Choroid plexus epithelial cell (primary cell): Measurements from ENCODE around the gene ITGB1.
A peak's percentile ranks its signal among the peaks of the same experiment; 100 is the strongest.

ENCODE experiments used
- DNase-seq: peaks from one replicate; pipeline ENCODE4 v3.0.0-alpha.2; 2010; ENCODE audit warnings: low read depth
- H3K4me3 ChIP-seq: 2 replicates; pipeline ENCODE4 v1.5.1; 2011; ENCODE audit warnings: low read depth, mild to moderate bottlenecking, control low read depth, low read length, moderate library complexity
- TF ChIP-seq, protein P1 (sequence below): conservative IDR thresholded peaks from 2 replicates; pipeline ENCODE4 v1.5.1; 2011; ENCODE audit warnings: low read depth, mild to moderate bottlenecking, control low read depth, inconsistent platforms, low read length, moderate library complexity

The ITGB1 gene

DNA sequence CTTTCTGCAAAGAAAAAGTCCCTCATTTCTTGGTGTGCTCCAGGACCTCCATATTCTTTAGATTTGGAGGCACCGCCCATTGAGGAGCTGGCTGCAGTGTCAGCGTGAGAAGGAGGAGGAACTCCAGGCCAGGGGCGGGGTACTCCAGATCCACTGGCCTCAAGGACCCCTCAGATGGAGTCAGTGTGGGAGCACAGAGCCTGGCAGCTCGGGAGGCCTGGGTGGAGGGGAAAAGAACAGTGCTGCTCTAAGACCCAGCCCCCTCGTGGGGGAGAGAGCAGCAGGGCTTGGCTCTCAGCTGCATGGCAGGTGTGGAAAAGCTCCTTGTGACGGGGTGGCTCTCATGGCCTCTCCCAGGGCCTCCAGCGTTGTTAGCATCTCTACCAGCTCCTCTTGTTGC, 70.5 kb downstream of the ITGB1 start:
- TF ChIP-seq, protein P1, sequence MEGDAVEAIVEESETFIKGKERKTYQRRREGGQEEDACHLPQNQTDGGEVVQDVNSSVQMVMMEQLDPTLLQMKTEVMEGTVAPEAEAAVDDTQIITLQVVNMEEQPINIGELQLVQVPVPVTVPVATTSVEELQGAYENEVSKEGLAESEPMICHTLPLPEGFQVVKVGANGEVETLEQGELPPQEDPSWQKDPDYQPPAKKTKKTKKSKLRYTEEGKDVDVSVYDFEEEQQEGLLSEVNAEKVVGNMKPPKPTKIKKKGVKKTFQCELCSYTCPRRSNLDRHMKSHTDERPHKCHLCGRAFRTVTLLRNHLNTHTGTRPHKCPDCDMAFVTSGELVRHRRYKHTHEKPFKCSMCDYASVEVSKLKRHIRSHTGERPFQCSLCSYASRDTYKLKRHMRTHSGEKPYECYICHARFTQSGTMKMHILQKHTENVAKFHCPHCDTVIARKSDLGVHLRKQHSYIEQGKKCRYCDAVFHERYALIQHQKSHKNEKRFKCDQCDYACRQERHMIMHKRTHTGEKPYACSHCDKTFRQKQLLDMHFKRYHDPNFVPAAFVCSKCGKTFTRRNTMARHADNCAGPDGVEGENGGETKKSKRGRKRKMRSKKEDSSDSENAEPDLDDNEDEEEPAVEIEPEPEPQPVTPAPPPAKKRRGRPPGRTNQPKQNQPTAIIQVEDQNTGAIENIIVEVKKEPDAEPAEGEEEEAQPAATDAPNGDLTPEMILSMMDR, result no peak
- no peak overlapping the region for H3K4me3 ChIP-seq
- DNase-seq, result no peak

DNA sequence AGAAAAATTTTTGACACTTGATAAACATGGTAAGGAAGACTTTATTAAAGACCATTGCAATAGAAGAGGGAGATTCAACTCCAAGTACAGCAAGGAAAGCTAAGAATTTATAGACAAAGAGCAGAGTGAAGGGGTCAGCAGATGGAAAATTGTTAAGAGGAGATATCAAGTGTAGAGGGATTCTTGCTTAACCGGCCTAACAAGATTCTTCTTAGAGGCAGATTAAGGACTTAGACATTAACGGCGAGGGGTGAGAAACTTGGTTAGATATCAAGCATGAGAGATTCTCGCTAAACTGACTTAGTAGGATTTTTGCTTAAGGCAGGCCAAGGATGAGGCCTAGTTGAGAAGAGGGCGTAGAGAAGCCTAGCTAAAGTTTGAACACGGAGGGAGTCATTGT, 76.0 kb downstream of the ITGB1 start:
- DNase-seq, result no peak
- TF ChIP-seq, protein P1, result no peak
- no peak overlapping the region for H3K4me3 ChIP-seq

DNA sequence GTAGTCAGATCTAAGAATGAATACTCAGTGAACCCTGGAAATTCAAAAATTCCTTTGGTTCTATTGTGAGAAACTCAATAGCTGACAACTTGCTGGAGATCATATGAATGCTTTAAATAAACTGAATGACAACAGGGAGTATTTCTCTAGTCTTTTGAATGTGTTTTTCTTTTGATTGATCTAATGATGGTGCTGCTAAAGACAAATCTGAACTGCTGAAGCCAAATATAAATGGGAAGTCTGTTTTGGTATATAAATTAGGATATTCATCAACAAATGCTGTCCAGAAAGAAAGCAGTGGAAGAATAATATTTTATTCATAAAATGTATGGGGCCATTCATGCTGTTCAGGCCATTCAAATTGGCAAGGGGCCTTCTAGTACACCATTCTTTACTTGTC, 79.4 kb downstream of the ITGB1 start:
- no peak overlapping the region for H3K4me3 ChIP-seq
- TF ChIP-seq, protein P1, result no peak
- no peak for DNase-seq

DNA sequence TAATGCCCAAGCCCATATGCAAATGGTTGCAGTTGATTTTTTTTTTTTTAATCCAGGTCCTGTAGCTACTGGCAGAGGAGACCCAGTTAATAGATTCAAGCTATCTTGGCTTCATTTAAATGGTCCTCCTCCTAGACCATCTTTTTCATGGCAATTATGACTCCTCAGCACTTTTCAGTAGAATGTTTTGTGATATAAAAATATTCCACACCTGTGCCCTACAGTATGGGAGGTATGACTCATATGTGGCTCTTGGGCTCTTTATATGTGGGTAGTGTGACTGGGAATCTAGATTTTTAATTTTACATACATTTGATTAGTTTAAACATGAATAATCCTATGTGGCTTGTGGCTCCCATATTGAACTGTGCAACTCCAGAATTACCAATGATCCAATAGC, 80.1 kb downstream of the ITGB1 start:
- DNase-seq, result no peak
- H3K4me3 ChIP-seq, result no peak overlapping the region
- TF ChIP-seq, protein P1, result no peak

DNA sequence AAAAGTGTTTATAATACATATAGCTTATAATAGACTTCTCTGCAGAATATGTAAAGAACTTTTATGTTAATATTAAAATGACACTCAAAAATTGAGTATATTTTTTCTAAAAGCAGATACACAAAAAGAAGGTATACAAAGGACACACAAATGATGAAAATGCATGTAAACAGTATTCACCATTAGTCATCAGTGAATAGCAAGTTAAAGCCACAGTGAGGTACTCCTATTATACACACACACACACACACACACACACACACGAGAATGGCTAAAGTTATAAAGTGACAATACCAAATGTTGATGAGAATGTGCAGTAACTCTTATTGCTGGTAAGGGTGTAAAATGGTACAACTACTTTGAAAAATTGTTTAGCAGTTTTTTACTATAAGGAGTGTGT, 92.9 kb downstream of the ITGB1 start:
- no peak overlapping the region for H3K4me3 ChIP-seq
- TF ChIP-seq, protein P1, result no peak
- DNase-seq, result no peak

DNA sequence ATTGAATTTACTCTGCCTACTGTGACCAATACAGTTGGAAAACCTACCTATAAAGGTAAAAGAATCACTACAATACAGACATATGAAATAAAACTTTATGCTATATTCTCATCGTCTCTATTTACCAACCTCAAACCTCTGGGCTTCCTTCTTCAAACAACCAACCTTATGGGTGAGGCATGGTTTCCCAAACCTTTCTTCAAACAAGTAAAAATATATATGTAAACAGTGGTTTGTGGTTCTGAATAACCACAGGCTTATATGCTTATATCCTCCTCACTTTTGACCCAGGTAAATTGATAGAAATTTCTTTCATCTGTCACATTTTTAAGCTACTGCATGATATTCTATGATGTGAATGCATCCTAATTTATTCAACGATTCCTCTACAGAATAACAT, 103.6 kb downstream of the ITGB1 start:
- TF ChIP-seq, protein P1, result no peak
- no peak for DNase-seq
- no peak overlapping the region for H3K4me3 ChIP-seq

DNA sequence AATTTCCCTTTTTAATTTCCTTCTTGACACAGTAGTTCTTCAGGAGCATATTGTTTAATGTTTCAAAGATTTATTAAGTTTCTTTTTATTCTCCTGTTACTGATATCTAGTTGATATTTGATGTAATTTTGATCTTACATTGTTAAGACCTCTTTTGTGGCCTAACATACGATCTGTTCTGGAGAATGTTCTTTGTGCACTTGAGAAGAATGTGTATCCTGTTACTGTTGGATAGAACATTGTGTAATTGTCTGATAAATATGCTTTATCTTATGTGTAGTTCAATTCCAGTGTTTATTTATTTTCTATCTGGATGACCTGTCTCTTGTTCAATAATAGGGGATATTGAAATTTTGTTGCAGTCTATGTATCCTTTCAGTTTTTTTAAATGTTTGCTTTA, 106.7 kb downstream of the ITGB1 start:
- no peak overlapping the region for H3K4me3 ChIP-seq
- TF ChIP-seq, protein P1, result no peak
- peak; percentile 53 for DNase-seq
